ENCODE results near the gene GCG.

GCG gene

DNA sequence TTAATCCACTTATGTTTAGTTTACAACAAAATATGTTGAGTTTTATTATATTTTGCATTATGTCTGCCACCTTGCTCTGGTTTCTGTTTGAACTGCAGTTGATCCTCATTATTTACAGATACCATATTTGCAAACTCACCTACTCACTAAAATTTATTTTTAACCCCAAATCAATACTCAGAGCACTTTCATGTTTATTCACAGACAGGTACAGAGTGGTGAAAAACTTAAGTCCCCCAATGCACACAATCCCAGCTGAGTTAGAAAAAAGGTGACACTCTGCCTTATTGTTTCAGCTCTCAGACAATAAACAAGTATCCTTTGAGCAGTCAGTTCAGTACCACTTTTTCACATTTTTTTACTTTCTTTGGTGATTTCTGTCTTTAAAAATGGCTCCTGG lies 13.7 kb downstream of the GCG start:
- no peak overlapping the region for H3K4me3 ChIP-seq (ENCODE audit: control insufficient read depth, low read depth, low read length)
- no peak for DNase-seq (ENCODE audit: low read depth)
- TF ChIP-seq, protein P1, sequence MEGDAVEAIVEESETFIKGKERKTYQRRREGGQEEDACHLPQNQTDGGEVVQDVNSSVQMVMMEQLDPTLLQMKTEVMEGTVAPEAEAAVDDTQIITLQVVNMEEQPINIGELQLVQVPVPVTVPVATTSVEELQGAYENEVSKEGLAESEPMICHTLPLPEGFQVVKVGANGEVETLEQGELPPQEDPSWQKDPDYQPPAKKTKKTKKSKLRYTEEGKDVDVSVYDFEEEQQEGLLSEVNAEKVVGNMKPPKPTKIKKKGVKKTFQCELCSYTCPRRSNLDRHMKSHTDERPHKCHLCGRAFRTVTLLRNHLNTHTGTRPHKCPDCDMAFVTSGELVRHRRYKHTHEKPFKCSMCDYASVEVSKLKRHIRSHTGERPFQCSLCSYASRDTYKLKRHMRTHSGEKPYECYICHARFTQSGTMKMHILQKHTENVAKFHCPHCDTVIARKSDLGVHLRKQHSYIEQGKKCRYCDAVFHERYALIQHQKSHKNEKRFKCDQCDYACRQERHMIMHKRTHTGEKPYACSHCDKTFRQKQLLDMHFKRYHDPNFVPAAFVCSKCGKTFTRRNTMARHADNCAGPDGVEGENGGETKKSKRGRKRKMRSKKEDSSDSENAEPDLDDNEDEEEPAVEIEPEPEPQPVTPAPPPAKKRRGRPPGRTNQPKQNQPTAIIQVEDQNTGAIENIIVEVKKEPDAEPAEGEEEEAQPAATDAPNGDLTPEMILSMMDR (IDR thresholded peaks at IDR 0.05; ENCODE audit: control insufficient read depth, insufficient read depth, low read depth, low read length, missing control alignments) = no peak

GRCh38 chr2:162127422-162127821 lies 24.6 kb downstream of the GCG start:
- TF ChIP-seq, protein P1 (IDR thresholded peaks at IDR 0.05; ENCODE audit: control insufficient read depth, insufficient read depth, low read depth, low read length, missing control alignments) = no peak
- no peak for DNase-seq (ENCODE audit: low read depth)
- H3K4me3 ChIP-seq (ENCODE audit: control insufficient read depth, low read depth, low read length) = no peak overlapping the region

DNA sequence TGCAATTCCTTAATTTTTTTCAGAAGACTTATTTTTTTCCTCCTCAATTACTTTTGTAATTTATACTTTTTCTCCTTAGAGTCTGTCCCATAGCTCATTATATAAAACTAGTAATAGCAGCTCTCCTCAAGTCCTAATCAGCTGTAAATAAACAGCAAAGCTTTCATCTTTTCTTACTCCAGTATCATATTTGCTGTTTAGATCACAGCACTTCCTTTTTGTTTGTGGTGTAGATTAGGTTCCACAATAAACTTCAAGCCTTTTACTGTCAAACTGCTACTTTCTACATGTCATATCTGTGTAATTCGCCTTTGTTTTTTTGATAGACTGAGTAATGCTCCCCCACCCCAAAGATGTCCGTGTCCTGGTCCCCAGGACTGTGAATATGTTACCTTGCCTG lies 25.5 kb downstream of the GCG start:
- no peak for DNase-seq (ENCODE audit: low read depth)
- TF ChIP-seq, protein P1 (IDR thresholded peaks at IDR 0.05; ENCODE audit: control insufficient read depth, insufficient read depth, low read depth, low read length, missing control alignments) = no peak
- no peak overlapping the region for H3K4me3 ChIP-seq (ENCODE audit: control insufficient read depth, low read depth, low read length)

DNA sequence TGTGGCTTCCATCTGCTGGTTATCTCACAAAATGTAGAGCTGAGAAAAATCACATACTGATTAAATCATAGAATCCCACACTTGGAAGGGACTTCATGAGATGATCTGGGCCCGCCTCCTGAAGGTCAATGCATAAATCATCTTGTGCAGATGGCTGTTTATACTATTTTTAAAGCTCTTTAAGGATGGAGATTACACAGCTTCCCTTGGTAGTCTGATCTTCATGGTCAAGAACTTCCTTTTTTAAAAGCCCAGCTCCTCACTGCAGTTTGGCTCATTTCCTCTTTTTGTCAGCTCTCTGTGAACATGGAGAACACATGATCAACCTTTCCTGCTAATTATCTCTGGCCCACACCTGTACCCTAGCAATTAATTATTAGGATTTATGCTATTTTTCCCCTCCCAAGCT lies 25.9 kb downstream of the GCG start:
- DNase-seq (ENCODE audit: low read depth) = no peak
- H3K4me3 ChIP-seq (ENCODE audit: control insufficient read depth, low read depth, low read length) = no peak overlapping the region
- TF ChIP-seq, protein P1 (IDR thresholded peaks at IDR 0.05; ENCODE audit: control insufficient read depth, insufficient read depth, low read depth, low read length, missing control alignments) = no peak

DNA sequence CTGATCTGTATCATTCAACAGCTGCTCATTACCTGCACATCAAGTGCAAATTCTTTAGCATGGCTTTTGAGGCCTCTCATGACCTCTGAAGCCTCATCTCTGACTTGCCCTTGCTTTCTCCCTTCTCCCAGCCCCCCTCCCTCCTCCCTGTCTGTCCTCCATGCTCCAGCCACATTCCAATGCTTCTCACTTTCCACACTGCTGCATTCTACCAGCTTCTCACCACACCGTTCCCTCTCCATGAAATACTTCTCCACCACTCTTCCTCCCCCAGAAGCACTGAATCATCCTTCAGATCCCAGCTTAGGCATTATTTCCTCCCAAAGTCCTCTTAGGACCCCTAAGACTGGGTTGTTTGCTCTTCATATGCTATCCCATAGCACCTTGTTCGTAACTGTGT lies 26.9 kb downstream of the GCG start:
- no peak overlapping the region for H3K4me3 ChIP-seq (ENCODE audit: control insufficient read depth, low read depth, low read length)
- DNase-seq (ENCODE audit: low read depth) = no peak
- TF ChIP-seq, protein P1 (IDR thresholded peaks at IDR 0.05; ENCODE audit: control insufficient read depth, insufficient read depth, low read depth, low read length, missing control alignments) = no peak

DNA sequence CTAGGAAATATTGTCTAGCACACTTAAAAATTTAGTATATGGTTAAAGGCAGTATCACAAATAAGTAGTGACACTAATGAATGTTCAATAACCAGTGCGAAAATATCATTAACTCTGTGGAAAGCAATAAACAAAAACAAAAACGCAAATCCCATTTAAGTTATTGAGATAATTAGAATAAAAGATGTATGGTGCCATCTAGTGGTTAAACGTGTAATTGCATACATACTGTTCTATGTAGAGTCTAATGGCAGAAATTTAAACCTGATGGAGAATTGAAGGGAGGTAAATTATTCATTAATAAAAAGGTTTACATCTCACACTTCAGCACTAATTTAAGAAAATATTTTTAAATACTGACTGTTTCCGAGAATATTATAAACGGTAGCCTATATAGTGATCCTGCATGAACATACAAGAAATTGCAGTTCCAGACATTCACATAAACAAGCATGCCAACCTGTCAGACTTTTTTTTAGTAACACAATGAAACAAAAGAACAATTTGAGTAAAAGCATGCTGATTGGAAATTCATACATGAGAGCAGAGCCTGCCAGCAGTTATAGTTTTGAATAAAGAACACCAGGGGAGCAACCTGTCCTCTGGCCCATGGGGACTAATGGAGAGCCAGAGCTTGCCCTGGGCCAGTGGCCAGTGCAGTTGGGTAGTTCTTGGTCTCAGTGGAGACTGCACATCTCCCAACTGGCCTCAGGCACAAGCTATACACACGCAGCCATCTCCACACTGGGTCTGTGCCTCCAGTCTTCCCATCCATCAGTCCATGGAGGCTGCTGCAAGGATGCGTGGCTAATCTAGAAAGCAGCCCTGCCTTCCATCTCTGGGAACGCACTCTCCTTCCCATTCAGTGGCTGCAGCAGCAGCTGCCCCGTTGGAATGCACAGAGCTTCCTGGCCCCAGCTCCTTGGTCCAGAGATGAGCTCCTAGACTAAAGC lies 28.0 kb downstream of the GCG start:
- DNase-seq (ENCODE audit: low read depth) = no peak

More for the DNA sequence above, 28.0 kb downstream of the GCG start:
- H3K4me3 ChIP-seq (ENCODE audit: control insufficient read depth, low read depth, low read length) = no peak overlapping the region
- TF ChIP-seq, protein P1 (IDR thresholded peaks at IDR 0.05; ENCODE audit: control insufficient read depth, insufficient read depth, low read depth, low read length, missing control alignments) = peak; percentile 44
